Ovary (tissue), 9 donors: ENCODE data around the gene RRAD. TPM values are rescaled to one million over a fixed set of nuclear protein-coding genes. Genes with fewer than 3 reads are reported as not detected.

Experiments
- DNase-seq, 5 donors: peaks; one replicate each; pipeline ENCODE4 v3.0.0-alpha.2; 2019 to 2020
- H3K27ac ChIP-seq, 2 donors: fragments of 200-600 bp; one replicate each; pipeline versions ENCODE4 v1.5.1 to v1.8.0; 2019 to 2022
- H3K27me3 ChIP-seq: fragments of 200-600 bp; one replicate; pipeline ENCODE4 v1.8.0; 2022
- H3K36me3 ChIP-seq: fragments of 200-600 bp; sonication (generic); one replicate; pipeline ENCODE4 v1.5.1; 2019
- H3K4me1 ChIP-seq: one replicate; pipeline ENCODE4 v1.8.1; 2013; ENCODE audit warnings: mild to moderate bottlenecking, moderate library complexity; ENCODE audit not compliant: insufficient read depth
- H3K4me3 ChIP-seq: fragments of 200-600 bp; sonication (generic); one replicate; pipeline ENCODE4 v1.5.1; 2017
- H3K9me3 ChIP-seq, 2 donors: fragments of 200-600 bp in 1 of 2; sonication (generic) in 1 of 2; one replicate each; pipeline versions ENCODE4 v1.5.1 to v1.8.1; 2013 to 2019; ENCODE audit warnings: mild to moderate bottlenecking in 1 of 2, moderate library complexity in 1 of 2
- CTCF ChIP-seq, 3 donors: fragments of 450-650 bp in 2 of 3; fragments of 200-600 bp in 1 of 3; IDR thresholded peaks; one replicate each; pipeline versions ENCODE4 v1.5.1 to v1.8.0; 2016 to 2022; ENCODE audit warnings: antibody characterized with exemption in 3 of 3, mild to moderate bottlenecking in 1 of 3
- EP300 ChIP-seq: sonication (generic); formaldehyde crosslinking; IDR thresholded peaks from one replicate; pipeline ENCODE4 v1.6.1; 2017; ENCODE audit warnings: antibody characterized with exemption
- POLR2A ChIP-seq: fragments of 450-650 bp; IDR thresholded peaks from one replicate; pipeline ENCODE4 v1.6.1; 2017; ENCODE audit warnings: antibody characterized with exemption, mild to moderate bottlenecking, moderate library complexity
- WGBS, 3 donors: extraction: QIAGEN DNeasy Blood & Tissue Kit in 1 of 3; methylation state at CpG; one replicate each; pipeline versions ENCODE4 v1.1.5 to v1.1.7; 2013 to 2017; 5-methylcytosine and 5-hydroxymethylcytosine counted together
- intact Hi-C, 4 donors: fragments of 100-400 bp; cut with DNase I; formaldehyde crosslinking; loops; one replicate each; pipeline versions ENCODE4 v1.11.0 to v1.15.1; 2022 to 2023
- polyA plus RNA-seq, 2 donors: library from polyadenylated mRNA; stranded (reverse); fragments of 200-250 nt in 1 of 2; fragments of 350-450 nt in 1 of 2; fragmentation: Illumina TruSeq in 1 of 2; extraction: RNeasy Lipid Tissue Mini Kit (QIAGEN cat#74804) in 1 of 2; gene quantifications; one replicate each; pipeline ENCODE4 v1.2.3, GENCODE V29; 2013 to 2014
- total RNA-seq, 7 donors: library from RNA; depleted of rRNA in 2 of 7; stranded (reverse); fragments of >200 nt in 2 of 7; fragmentation: NEBNext Ultra II Directional in 3 of 7; extraction: Animal tissue kit (Norgen Biotek cat#: 25700) in 3 of 7; gene quantifications; one replicate each; pipeline versions ENCODE4 v1.1.0 to v1.2.4, GENCODE V29; 2016 to 2023
- donor health status: DM: no; HTN: no; CAD: no; lungs with moderate emphysema.
- donor health status: DM: no; HTN: no; CAD: no.
- donor health status: Bipolar disorder and iron deficiency.
- donor health status: DM: yes; HTN: yes; CAD: no.
- donor health status: DM: no; HTN: no; CAD: no.
- donor health status: DM: yes; HTN: yes; CAD: no.

Gene RRAD
- total and polyA plus RNA-seq, 9 donors, result 2.3 to 43.1 (median 12.1) TPM

GRCh38 chr16:66891360-66891759 lies 34.0 kb downstream of the RRAD start:
- no peak overlapping the region for H3K4me3 ChIP-seq
- WGBS, 3 donors, result 89% methylated on average over 4 of the region's 4 CpGs
- DNase-seq, result no peak
- TF ChIP-seq EP300 (no peak), POLR2A (no peak), CTCF (IDR thresholded peaks at IDR 0.05) (no peak)
- intact Hi-C loops, result loop anchor here in 1 of 4 donors (10.0 kb wide), 1 partner anchor 263 kb away; the partner anchor contains the start of genes B3GNT9, FBXL8 and TRADD
- peaks cover 2% of the 10 kb centered on the region for H3K4me1 ChIP-seq
- no peaks in the 10 kb centered on the region for H3K36me3 ChIP-seq
- no peaks in the 10 kb centered on the region for H3K9me3 ChIP-seq
- H3K27ac ChIP-seq, result no peak overlapping the region
- no peaks in the 10 kb centered on the region for H3K27me3 ChIP-seq

DNA sequence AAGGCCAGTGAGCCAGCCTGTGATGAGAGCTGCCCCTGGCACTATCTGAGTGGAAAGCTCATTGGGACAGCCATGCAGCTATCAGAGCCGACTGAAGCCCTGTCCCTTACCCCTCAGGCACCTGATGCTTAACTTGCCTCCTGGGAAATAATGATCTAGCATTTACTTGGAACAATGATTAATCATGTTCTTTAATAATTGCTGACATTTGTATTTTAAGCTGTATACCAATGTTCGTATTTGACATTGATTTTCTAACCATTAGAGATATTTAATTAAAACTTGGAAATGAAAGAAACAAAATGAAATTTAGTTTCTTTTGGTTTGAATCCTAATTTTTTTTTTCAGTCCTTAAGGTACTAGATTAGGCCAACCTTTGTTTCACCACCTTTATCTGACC lies 34.5 kb downstream of the RRAD start:
- Histone ChIP-seq H3K27ac (no peak overlapping the region), H3K9me3 (no peaks in the 10 kb centered on the region), H3K4me3 (no peak overlapping the region), H3K36me3 (no peaks in the 10 kb centered on the region), H3K4me1 (peaks cover 2% of the 10 kb centered on the region), H3K27me3 (no peaks in the 10 kb centered on the region)
- intact Hi-C loops, result loop anchor here in 1 of 4 donors (10.0 kb wide), 1 partner anchor 264 kb away; the partner anchor contains the start of genes B3GNT9, FBXL8 and TRADD
- no peak for TF ChIP-seq POLR2A
- 83 to 88% (median 85%) methylated on average over 2 of the region's 2 CpGs for WGBS, 3 donors
- DNase-seq, result no peak

- Histone ChIP-seq H3K4me1 (no peaks in the 10 kb centered on the region), H3K4me3 (no peak overlapping the region), H3K27ac (no peak overlapping the region), H3K36me3 (no peaks in the 10 kb centered on the region), H3K27me3 (no peaks in the 10 kb centered on the region), H3K9me3 (no peaks in the 10 kb centered on the region)
- intact Hi-C loops, result loop anchor here in 1 of 4 donors (10.0 kb wide), 1 partner anchor 265 kb away; the partner anchor contains the start of genes B3GNT9, FBXL8 and TRADD
- DNase-seq, result no peak
- TF ChIP-seq POLR2A, result no peak
- no peak for TF ChIP-seq CTCF (IDR thresholded peaks at IDR 0.05)
- TF ChIP-seq EP300, result no peak
- WGBS, 3 donors, result 73 to 77% (median 76%) methylated on average over 4 of the region's 4 CpGs
Observed at GRCh38 chr16:66889622-66890021, 35.7 kb downstream of the RRAD start.

DNA sequence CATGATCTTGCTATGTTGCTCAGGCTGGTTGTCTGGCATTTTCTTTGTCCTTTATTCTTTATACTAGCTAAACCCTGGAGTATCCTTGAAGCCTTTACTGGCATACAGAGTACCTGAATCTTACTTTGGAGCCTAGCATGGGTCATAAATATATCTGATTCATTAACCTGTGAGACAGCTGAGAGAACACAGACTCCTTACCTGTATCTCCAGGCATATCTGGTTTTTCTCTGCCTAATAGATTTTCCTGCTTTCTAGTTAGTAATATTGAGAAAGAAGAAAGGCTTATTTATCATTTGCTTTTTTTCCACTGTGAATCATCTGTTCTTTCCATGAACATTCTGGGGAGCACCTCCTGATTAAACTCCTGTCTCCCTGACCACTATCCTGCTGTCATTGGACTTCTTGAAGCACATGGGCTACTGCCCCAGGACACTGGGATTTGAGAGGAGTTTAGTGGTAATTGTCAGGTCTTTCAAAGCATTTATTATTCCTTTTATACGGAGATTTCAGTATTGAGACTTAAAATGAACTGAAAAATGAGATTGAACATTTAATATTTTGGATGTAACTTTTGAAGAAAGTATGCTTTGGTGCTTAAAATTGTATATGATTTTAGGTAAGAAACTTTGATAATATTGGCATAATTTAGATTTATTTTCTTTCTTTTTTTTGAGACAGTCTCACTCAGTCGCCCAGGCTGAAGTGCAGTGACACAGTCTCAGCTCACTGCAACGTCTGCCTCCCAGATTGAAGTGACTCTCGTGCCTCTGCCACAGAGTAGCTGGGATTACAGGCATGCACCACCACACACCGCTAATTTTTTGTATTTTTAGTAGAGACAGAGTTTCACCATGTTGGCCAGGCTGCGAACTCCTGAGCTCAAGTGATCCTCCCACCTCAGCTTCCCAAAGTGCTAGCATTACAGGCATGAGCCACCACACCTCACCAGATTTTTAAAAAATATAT lies 36.4 kb downstream of the RRAD start:
- H3K36me3 ChIP-seq, result no peaks in the 10 kb centered on the region
- no peaks in the 10 kb centered on the region for H3K9me3 ChIP-seq
- 88 to 92% (median 92%) methylated on average over 6 of the region's 6 CpGs for WGBS, 3 donors
- DNase-seq, result peak in 1 of 5 donors; percentile 4
- intact Hi-C loops, result no loop called here
- H3K4me3 ChIP-seq, result no peak overlapping the region
- no peak overlapping the region for H3K27ac ChIP-seq
- H3K4me1 ChIP-seq, result no peaks in the 10 kb centered on the region
- H3K27me3 ChIP-seq, result no peaks in the 10 kb centered on the region
- TF ChIP-seq EP300, result no peak
- TF ChIP-seq CTCF (IDR thresholded peaks at IDR 0.05), result no peak
- TF ChIP-seq POLR2A, result no peak

- Histone ChIP-seq H3K4me1 (peaks cover 3% of the 10 kb centered on the region), H3K27ac (no peak overlapping the region), H3K27me3 (no peaks in the 10 kb centered on the region), H3K4me3 (no peak overlapping the region), H3K9me3 (no peaks in the 10 kb centered on the region), H3K36me3 (no peaks in the 10 kb centered on the region)
- DNase-seq, result no peak
- TF ChIP-seq POLR2A (no peak), EP300 (no peak), CTCF (IDR thresholded peaks at IDR 0.05) (no peak)
- 54 to 69% (median 57%) methylated on average over 3 of the region's 3 CpGs for WGBS, 3 donors
- intact Hi-C loops, result no loop called here
Observed at GRCh38 chr16:66886914-66887313, 38.4 kb downstream of the RRAD start.
